NK-92 treated with Interleukin-12 subunit alpha and Interleukin-12 subunit beta, amount 100 ng/mL, for 24 hours (cell line): ENCODE results near the gene ATOH8.
"Not testable (repeated sequence)": the region's sequence is repeated elsewhere in the genome, so short reads cannot be mapped to it uniquely, and the experiment has no call there.

ENCODE experiments used
- DNase-seq: peaks from one replicate; lab custom pipeline; 2025; lab: John Stamatoyannopoulos, UW

The ATOH8 gene

GRCh38 chr2:85753525-85754312, at the start of gene ATOH8:
ATOH8 (plus strand) TSS chr2:85753991; CDS start chr2:85754190, 199 bp downstream.
- DNase-seq = no peak

- no peak for DNase-seq
Observed at GRCh38 chr2:85704038-85704437, 49.8 kb upstream of the ATOH8 start.

GRCh38 chr2:85704800-85705679, 48.8 kb upstream of the ATOH8 start:
- peak; percentile 39 for DNase-seq

GRCh38 chr2:85705680-85706039, 48.1 kb upstream of the ATOH8 start:
- DNase-seq = peak; percentile 22

GRCh38 chr2:85706063-85706462, 47.7 kb upstream of the ATOH8 start:
- DNase-seq = no peak

- DNase-seq = no peak
Observed at GRCh38 chr2:85706599-85707296, 47.0 kb upstream of the ATOH8 start.

- DNase-seq = peak; percentile 61
Observed at GRCh38 chr2:85707304-85707703, 46.5 kb upstream of the ATOH8 start.

GRCh38 chr2:85708641-85709040, 45.1 kb upstream of the ATOH8 start:
- DNase-seq = no peak

- no peak for DNase-seq
Observed at GRCh38 chr2:85709401-85709811, 44.4 kb upstream of the ATOH8 start.

GRCh38 chr2:85710687-85711577, 42.9 kb upstream of the ATOH8 start:
- no peak for DNase-seq

GRCh38 chr2:85711578-85712060, 42.2 kb upstream of the ATOH8 start:
- DNase-seq = no peak

GRCh38 chr2:85712336-85712735, 41.5 kb upstream of the ATOH8 start:
- DNase-seq = no peak

GRCh38 chr2:85712849-85713612, 40.8 kb upstream of the ATOH8 start:
- no peak for DNase-seq

GRCh38 chr2:85713836-85714235, 40.0 kb upstream of the ATOH8 start:
- no peak for DNase-seq

- DNase-seq = not testable (repeated sequence)
Observed at GRCh38 chr2:85714421-85714820, 39.4 kb upstream of the ATOH8 start.

GRCh38 chr2:85714841-85715240, 39.0 kb upstream of the ATOH8 start:
- DNase-seq = no peak

GRCh38 chr2:85716346-85716914, 37.4 kb upstream of the ATOH8 start:
- no peak for DNase-seq

GRCh38 chr2:85717308-85718008, 36.3 kb upstream of the ATOH8 start:
- no peak for DNase-seq

- DNase-seq = no peak
Observed at GRCh38 chr2:85718009-85718391, 35.8 kb upstream of the ATOH8 start.
